Peyer's patch (tissue), 4 donors: ENCODE measurements around the gene WDR5.

Source experiments
- CTCF ChIP-seq, 6 experiments: fragments of 450-650 bp in 4 of 6; fragments of 200-600 bp in 2 of 6; sonication (generic) in 1 of 6; IDR thresholded peaks; one replicate each; pipeline ENCODE4 v1.5.1; 2017 to 2019; ENCODE audit warnings: antibody characterized with exemption in 6 of 6, mild to moderate bottlenecking in 3 of 6, moderate library complexity in 1 of 6
- POLR2A ChIP-seq, 2 donors: fragments of 450-650 bp; IDR thresholded peaks; one replicate each; pipeline ENCODE4 v1.5.1; 2017; ENCODE audit warnings: antibody characterized with exemption in 2 of 2, mild to moderate bottlenecking in 2 of 2, moderate library complexity in 2 of 2

DNA sequence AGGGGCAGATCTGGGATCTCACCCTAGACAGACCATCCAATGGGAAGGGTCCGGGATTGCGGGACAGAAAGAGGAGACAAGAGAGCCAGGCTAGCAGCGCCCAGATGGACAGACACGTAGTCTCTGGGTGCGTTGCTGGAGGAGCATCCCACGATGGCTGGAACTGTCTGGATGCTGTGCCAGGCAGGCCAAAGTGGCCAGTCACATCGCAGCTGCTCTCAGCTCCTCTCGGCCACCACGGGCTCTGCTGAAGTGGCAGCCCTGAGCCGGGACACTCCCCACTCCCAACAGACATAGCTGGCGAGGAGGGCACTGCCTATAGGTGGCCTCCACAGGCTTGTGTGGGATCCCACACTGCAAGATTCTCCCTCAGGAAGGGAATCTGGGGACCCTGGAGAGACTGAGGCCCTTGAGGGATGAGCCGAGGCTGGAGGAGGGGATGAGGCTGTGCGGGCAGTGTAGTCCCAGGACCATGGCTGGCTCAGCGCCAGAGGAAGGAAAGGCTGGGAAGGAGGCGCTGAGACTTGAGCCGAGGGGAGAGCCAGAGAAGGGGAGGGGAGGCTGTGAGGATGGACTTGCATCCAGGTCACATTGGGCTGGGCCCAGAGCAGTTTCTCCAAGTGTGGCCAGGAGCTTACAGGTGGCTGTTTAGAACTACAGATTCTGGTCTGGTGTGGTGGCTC is 10.3 kb upstream of the WDR5 start:
- TF ChIP-seq CTCF (IDR thresholded peaks at IDR 0.05) (no peak), POLR2A (IDR thresholded peaks at IDR 0.05) (no peak)
